T-helper 1 cell (primary cell): Measurements from ENCODE around the gene GAL3ST2.
A peak's percentile ranks its signal among the peaks of the same experiment; 100 is the strongest.

Source experiments
- DNase-seq, 5 donors: peaks; one replicate each; pipeline ENCODE4 v3.0.0-alpha.2; 2012 to 2020

GAL3ST2 gene

DNA sequence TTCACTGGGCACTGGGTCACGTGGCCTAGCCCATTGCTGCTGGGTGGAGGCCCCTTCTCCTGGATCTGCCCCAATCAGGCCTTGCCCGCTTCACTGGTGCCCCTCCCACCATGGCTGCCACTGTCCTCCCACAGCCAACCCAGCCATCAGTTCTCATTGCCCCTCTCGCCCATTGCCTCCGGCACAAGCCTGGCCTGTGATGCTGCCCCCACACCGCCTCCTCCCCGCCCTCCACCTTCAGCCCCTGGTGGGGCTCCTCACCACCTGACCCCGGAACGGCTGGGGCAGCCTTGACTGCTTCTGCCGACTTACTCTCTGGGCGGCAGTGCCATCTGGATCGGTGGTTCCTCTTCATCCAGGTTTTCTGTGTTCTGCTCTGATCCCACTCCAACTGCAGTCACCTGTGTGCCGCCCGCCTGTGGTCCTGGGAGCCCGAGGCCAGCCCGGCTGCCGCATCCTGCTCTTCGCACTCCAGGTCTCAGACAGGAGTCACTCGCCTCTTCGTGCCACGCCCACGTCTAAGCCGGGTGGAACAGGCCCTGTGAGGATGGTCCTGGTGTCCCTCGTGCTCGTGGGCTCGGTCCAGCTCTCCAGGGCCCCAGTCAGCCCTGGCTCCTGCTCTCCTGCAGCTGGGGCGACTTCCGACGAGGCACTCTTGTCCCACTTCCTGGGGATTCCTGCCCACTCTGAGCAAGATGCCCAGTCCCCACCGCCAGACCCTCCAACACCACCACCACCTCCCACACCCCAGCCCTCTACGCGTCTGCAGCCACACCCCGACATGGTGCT lies 28.0 kb upstream of the GAL3ST2 start:
- DNase-seq = no peak

- no peak for DNase-seq
These were observed 26.4 kb upstream of the GAL3ST2 start for GRCh38 chr2:241750076-241750840.

- no peak for DNase-seq
These were observed 25.5 kb upstream of the GAL3ST2 start for GRCh38 chr2:241751152-241751551.

- no peak for DNase-seq
These were observed 24.8 kb upstream of the GAL3ST2 start for GRCh38 chr2:241751776-241752175.

- no peak for DNase-seq
These were observed 24.4 kb upstream of the GAL3ST2 start for GRCh38 chr2:241752253-241752652.

DNA sequence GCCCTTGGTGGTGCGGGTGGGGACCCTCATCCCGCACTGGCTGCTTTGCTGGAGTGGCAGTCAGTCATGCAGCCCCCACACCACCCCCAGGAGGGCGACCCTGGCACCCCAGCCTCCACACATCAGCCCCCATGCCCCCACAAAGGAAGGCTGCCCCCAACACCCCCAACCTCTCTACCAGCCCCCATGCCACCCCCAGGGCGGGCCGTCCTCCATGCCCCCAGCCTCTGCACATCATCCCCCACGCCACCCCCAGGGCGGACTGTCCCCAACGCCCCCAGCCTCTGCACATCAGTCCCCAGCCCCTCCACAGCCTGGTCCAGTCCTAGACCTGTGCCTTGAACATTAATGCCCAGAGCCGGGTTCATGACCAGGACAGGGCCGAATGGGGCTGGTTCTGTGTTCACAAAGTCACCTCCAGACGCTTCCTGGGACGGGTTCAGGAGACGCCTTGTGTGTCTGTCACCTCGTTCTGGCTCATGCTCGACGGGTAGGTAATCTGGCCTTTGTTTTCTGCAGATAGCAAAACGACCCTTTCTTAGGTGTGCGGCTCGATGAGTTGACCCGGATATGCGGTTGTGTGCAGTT lies 23.8 kb upstream of the GAL3ST2 start:
- no peak for DNase-seq

- no peak for DNase-seq
These were observed 23.1 kb upstream of the GAL3ST2 start for GRCh38 chr2:241753493-241753892.

DNA sequence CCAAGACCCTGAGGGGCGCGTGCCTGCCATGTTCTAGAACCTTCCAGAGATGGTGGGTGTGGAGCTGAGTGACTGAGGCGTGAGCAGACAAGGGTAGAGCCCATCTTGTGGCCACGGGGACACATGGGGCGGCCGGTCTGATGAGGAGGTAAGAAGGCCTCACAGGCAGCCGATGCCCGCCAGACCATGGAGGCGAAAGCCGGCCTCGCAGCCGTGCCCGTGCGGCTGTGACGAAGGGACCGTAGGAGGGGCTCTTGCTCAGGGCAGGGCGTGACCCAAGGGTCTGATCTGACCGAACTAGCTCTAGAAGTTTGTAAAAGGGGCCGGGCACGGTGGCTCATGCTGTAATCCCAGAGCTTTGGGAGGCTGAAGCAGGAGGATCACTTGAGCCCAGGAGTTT lies 22.6 kb upstream of the GAL3ST2 start:
- no peak for DNase-seq

DNA sequence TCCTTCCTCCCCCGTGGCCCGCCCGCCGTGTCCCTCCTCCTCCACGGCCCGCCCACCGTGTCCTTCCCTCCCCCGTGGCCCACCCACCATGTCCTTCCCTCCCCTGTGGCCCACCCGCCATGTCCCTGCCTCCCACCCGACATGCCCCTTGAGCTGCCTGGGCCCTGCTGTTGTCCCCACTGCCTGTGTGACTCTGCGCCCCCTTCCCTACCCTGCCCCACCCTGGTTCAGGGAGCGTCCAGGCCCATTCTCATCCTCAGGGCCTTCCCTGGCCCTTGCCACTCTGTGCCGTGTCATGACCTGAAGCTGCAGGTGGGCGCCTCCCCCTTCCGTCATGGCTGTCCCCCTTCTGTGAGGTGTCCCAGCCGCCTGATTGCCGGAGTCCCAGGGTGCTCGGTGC lies 21.5 kb upstream of the GAL3ST2 start:
- no peak for DNase-seq

- DNase-seq = no peak
These were observed 20.8 kb upstream of the GAL3ST2 start for GRCh38 chr2:241755777-241756176.

DNA sequence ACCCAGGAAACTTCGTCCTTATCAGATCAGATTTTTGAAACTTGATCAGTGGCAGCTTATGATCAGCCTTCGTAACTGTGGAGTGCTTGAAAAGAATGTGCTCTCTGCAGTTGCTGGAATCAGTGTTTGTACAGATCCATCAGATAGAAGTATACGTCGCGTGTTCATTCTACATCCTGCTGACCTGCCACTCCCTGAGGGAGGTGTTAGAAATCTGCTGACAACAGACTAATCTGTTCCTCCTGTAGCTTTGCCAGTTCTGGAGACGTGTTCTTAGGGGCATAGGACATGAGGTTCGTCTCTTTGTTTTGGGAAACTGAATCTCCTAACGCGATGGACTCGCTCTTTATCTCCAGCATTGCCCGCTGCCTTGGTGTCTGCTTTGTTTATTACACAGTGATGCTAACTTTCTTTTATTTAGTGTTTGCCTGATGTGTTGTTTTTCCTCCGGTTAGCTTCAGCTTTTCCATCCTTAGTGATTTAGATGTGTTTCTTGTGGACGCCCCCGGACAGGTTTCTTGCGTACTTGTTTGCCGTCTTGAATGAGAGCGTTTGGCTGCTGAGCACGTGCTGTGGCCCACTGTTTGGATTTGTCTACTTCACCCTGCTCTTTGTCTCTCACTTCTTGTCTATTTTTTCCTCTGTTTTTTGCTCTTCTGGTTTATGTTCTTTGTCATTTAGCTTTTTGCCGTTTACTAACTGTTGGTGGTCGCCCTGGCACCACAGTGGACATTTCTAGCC lies 17.4 kb upstream of the GAL3ST2 start:
- peak in 2 of 5 donors; percentile 1 to 36 for DNase-seq

DNA sequence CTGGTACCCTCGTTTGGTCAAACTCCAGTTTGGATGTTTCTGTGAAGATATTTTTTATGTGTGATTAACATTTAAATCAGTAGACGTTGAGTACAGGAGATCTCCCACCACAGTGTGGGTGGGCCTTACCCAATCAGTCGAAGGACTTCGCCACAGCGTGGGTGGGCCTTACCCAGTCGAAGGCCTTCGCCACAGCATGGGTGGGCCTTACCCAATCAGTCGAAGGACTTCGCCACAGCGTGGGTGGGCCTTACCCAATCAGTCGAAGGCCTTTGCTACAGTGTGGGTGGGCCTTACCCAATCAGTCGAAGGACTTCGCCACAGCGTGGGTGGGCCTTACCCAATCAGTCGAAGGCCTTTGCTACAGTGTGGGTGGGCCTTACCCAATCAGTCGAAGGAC lies 16.7 kb upstream of the GAL3ST2 start:
- DNase-seq = peak in 1 of 5 donors; percentile 0

DNA sequence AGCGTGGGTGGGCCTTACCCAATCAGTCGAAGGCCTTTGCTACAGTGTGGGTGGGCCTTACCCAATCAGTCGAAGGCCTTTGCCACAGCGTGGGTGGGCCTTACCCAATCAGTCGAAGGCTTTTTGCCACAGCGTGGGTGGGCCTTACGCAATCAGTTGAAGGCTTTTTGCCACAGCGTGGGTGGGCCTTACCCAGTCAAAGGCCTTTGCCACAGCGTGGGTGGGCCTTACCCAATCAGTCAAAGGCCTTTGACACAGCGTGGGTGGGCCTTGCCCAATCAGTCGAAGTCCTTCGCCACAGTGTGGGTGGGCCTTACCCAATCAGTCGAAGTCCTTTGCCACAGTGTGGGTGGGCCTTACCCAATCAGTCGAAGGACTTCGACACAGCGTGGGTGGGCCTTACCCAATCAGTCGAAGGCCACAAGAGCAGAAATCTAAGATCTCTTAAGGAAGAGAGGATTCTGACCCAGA lies 16.3 kb upstream of the GAL3ST2 start:
- peak in 1 of 5 donors; percentile 6 for DNase-seq

GRCh38 chr2:241762321-241762932 lies 14.2 kb upstream of the GAL3ST2 start:
- peak in 1 of 5 donors; percentile 17 for DNase-seq

DNA sequence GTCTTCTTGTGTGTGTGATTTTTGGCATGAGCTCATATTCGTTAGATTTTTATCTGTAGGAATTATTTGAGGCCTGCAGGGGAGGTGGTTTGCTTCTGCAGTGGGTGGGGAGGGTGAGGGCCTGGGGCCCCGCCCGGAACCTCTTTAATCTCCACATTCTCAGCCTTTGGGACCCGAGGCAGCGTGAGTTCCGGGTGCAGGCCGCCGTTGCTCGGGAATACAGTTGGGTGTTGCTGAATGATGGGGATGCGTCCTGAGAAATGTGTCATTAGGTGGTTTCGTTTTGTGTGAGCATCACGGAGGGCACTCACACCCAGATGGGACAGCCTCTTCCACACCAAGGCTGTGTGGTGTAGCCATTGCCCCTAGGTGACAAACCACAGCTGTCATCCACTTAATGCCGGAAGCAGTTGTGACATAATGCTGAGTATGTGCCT lies 13.7 kb upstream of the GAL3ST2 start:
- DNase-seq = peak; percentile 46 to 86 (median 62)

DNA sequence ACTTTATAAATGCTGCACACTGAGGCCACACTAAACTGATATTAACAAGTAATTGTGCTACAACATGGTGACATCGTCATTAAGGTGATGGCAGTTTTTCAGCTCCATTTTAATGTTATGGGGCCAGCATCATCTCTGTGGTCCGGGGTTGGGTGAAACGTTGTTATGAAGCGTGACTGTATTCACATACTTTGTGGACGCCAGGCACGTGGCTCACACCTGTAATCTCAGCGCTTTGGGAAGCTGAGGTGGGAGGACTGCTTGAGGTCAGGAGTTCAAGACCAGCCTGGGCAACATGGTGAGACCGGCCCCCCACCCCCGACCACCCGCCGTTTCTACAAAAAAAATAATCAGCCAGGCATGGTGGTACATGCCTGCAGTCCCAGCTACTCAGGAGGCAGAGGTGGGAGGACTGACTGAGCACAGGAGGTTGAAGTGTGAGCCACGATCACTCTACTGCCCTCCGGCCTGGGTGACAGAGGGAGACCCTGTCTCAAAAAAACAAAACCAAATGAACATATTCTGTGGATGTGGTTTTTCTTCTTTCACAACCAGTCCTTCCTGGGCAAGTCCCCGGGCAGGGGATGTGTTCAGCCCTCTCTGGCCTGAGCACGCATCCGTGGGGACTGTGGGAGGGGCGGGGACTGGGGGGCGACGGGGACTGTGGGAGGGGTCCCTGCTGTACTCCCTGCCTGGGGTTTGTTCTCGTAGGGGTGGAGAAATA lies 12.9 kb upstream of the GAL3ST2 start:
- no peak for DNase-seq

DNA sequence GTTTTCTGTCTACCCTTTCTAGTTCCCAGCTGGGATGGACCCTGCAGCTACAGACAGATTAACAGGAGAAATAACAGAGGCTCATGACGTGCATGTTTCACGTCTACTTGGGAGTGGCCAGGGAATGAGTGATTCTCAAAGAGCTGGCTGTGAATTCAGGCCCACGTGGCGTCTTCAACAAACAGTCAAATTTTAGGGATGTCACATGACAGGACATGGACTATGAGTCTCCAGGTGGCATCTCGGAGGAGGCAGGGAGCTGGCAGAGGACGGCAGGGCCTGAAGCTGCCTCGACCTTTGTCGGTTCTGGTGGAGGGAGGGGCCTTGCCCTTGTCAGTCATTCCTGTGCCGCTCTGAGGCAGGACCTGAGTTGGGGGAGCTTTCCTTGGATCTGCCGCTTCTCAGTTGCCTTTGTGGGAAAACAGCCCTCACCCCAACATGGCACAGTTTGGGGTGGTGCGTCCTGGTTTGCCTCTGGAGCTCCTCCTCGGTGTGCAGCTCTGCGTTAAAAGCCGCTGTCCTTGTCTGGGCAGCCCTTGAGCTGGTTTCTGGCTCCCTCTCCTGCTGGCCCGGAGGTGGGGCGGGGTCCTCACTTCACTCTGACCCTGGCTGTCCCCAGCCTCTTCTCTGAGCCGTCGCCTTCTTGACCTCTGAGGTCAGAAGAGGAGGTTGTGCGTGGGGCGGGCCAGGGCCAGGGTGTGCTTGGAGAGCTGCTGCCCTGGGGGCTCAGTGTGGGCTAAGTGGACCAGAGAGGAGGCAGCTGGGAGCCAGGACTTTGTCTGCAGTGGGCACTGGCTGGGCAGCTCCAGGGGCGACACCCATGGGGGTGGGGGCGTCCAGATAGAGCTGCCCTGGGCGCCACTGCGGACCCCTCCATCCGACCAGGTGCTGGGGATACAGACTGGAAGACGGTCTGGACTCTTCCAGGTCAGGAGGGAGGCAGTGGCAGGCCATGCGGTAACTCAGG lies 12.1 kb upstream of the GAL3ST2 start:
- DNase-seq = no peak

GRCh38 chr2:241767464-241768250 lies 9.0 kb upstream of the GAL3ST2 start:
- no peak for DNase-seq

DNA sequence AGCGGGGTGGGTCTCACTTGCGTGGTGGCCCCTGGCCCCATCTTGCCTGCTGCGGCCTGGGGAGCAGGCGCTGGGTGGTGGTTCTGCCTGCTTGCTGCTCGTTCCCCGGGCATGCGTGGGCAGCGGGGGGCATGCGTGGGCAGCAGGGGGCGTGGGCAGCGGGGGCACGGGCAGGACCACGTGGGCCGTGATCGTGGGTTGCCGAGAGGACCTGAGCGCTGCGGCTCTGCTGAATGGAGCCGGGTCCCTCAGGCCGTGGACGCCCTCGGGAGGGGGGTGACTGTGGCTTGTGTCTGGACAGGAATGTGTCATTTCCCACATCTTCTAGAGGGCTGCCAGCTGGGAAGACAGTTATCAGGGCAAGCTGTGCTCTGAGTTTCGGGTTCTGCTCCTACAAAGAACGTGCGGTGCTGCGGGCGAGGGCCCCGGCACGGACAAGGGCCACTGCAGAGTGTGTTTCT lies 8.3 kb upstream of the GAL3ST2 start:
- DNase-seq = no peak
